Measurements from ENCODE around the gene MVB12B.

GRCh38 chr9:126379661-126380360, 53.2 kb downstream of the MVB12B start:
- TF ChIP-seq CTCF (IDR thresholded peaks at IDR 0.05) (no peak), POLR2A (IDR thresholded peaks at IDR 0.05) (no peak), POLR2AphosphoS5 (IDR thresholded peaks at IDR 0.05) (no peak), EP300 (IDR thresholded peaks at IDR 0.05; ENCODE audit: low read depth) (no peak)
